ENCODE data around the gene CARS1.

Gene CARS1

DNA sequence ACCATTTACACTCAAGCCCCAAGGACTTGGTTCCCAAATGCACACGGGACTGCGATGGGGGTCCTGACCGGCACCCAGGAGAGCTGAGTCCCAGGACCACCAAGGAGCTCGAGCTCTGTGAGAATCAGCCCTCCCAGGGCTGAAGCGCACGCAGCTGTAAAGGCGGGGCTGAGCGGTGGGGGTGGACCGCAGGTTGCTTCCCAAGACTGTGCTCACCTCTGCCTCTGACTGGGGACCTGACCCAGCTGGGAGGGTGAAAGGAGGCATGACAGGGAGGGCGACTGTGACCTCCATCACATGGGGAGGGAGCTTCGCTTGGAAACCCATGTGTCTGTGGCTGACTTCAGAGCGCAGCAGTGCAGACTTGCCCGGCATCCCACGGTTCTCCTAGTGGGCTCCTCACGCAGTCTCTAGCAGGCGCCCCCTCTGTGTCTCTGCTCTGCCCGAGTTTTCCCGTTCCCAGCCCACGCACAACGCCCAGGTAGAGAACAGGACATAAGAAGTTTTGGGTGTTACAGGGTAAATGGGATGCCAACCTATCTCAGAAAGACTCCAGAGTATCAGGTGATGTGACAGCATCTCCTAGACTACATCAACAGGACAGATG, 49.7 kb downstream of the CARS1 start:
- no peak for DNase-seq

DNA sequence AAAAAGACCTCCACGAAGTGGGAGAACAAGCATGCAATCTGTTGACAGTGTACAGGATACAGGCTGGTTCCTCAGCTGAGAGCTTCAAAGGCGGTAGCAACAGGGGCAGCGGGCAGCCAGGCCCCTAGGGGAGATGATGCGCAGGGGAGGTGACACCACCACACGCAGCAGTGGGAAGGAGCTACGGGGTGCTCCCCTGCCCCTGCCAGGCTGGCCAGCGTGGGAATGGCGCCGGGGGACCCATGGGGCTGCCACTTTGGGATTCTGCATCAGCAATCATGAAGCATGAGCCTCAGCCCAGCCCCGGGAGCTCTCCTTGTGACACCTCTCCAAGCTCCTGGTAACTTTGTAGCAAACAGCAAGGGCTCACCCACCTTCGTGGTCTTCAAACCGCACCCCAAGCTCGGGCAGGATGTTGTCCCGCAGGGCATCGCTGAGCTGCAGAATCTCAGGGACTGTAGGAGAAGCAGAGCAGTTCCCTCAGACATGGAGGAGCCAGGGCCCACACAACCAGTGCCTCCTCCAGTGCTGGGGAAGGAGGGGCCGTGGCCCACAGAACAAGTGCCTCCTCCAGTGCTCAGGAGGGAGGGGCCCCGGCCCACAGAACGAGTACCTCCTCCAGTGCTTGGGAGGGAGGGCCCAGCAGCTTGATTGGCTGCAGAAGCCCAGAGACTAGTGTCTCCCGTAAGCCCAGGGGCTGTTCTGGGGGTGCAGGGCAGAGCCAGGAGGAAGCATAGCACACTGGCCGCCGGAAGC, 50.5 kb downstream of the CARS1 start:
- no peak for DNase-seq

DNA sequence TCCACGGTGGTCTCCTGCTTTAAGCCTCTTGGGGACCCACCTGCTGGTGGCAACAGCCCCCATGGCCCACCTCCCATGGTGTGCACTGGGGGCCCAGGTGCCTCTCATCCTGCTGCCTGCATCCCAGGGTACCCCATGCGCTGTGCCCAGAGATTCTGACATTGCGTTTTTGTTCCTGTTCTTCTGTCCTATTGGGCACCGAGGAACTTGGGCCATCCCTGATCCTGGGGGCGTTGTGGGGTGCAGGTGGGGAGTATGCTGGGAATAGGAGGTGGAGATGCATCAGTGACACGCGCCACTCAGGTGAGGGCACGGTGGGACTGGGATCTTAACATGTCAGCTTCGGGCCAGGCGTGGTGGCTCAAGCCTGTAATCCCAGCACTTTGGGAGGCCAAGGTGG, 52.7 kb downstream of the CARS1 start:
- no peak for DNase-seq

DNA sequence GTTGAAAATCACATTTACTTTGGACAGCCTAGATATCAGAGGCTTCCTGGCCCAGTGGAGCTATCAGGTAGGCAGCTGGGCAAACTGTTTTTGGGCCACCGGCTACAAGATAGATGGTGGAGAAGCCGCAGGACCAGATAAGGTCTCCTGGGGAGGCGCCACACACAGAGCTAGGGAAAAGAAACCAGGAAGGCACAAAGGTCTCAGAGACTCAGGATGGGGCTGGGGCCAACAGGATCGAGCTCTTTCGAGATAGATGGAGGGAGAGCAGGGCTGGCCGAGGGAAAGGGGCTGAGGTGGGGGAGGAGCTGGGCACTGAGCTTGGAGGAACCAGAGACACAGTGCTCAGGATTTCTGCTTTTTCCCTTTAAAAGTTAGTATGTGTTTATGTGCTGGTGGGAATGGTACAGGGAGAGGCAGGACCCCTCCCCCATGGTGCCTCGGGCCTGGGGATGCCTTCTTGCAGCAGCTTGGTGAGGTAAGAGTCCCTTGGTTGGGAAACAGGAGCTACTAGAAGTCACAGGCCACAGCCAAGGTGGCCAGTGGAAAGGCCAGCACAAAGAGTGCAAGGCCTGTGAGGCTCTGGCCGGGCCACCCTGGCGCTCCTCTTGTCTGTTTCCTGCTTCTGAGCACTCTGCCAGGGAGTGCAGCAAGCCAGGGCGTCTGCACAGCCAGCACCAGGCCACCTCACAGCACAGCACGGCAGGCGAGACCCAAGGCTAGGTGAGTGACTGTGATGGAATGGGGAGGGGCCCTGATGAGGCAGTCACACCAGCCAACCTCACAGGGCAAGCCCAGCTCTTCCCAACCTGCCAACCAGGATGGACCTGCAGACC, 53.6 kb downstream of the CARS1 start:
- DNase-seq, result no peak

DNA sequence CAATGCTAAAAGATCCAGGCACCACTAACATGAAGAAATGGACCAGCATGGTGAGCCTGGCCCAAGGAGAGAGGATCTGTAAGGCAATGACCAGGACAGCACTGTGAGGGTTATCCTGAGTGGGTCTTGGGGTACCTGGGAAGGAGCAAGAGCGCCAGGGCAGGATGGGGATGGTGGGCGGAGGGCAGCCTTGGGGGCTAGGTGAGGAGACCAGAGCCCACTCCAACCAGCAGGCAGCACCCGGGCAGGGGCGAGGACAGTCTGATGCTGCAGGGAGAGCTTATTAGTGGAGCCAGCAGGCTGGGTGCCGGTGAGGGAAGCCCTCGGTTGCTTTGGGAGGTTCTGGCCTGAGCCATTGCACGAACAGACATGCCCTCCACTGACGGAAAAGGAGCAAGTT, 54.4 kb downstream of the CARS1 start:
- DNase-seq, result no peak

DNA sequence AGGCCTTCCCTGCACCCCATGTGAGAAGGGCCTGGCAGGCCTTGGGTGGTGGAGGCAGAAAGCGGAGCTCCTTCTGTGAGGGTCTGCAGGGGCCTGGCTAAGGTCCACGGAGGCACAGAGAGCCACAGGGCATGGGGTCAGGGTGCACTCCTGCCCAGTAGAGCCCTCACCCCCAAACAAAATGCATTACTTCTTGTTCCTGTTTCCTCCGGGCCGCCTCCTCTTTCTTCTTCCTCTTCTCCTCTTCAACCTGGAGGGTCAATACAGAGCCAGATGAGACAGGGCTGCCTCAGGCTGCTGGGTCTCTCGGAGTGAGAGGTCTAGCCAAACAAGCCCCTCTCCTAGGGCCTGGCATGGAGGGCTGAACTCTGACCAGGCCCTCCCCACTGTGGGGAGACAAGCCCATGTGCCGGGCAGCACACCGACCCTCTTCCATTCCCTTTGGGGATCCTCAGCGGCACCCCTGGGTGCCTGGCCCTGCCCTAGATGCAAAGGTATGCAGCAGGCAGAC, 54.8 kb downstream of the CARS1 start:
- no peak for DNase-seq

DNA sequence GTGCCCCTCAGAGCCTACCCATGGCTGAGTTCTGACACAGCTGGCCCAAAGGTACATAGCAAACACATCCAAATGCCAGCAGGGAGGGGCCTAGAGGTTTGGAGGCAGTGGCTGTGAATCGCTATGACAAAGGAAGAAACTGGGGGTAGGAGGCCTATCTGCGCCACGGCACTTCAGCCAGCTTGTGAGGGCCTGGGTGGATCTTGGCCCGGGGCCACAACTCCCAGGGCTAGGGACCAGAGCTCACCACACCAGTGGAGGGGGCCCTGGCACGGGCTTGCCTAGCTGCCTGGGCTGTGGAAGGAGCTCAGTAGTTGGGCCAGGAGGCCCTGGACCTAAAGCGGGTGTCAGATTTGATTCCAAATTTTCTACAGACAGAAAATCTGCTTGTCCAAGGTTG, 55.7 kb downstream of the CARS1 start:
- no peak for DNase-seq

DNA sequence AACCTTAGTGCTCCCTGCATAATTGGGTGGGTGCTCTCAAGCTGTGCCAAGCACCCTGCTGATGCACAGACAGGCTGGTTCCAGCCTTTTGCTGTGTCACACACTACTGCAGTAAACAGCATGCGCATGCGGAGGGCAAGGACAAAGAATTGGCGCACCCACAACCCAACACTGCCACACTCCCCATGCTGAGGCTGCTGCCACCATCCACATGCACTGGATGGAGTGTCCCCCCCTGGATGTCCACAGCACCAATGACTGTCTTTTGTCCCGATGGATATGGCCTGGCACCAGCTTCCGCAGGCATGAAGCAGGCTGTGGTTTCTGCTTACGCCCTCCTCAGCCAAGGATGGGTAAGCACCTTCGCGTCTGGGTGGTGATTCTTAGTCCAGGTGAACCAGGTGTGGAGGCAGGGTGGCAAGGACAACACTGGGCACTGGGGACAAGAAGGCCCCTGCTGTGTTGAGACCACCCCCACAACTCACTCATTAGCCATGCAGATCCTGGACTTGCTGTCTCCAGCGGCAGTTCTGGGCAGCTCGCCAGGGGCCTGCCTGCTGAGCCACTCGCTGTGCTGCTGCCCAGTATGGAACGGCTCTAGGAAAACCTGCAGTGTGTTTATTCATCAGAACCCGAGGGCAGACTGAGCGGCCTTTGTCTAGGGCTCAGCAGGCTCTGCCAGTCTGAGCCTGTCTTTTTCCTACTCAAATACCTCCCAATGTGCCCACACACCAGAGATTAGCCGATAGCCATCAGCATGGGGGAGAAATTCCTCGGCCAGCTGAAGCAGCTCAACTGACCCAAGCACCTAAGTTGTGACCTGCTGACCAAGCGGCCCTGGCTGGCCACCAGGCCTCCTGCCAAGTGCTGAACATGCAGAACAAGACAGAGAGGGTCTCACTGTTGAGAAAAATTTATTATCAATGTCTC, 56.9 kb downstream of the CARS1 start:
- DNase-seq, result no peak

DNA sequence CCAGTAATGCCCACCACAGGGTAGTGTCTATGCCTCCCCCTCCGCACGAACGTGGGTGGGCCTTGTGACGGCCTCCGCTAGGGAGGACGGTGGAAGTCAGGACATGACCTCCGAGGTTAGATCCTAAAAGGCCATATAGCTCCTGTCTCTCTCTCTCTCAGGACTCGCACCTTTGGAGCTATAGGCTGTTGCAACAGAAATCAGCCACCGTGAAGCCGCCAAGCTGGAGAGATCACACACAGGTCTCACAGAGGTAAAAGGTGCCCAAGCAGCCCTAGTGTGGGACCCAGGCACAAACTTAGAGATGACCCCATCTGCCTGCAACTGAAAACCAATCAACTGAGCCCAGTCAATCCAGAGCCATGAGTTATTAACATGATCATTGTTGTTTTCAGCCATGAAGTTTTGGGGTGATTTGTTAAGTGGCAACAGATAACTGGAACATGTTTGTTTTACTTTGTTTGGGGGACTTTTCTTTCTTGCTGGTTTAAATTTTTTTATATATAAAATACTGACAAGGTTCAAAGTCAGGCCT, 57.7 kb downstream of the CARS1 start:
- no peak for DNase-seq

DNA sequence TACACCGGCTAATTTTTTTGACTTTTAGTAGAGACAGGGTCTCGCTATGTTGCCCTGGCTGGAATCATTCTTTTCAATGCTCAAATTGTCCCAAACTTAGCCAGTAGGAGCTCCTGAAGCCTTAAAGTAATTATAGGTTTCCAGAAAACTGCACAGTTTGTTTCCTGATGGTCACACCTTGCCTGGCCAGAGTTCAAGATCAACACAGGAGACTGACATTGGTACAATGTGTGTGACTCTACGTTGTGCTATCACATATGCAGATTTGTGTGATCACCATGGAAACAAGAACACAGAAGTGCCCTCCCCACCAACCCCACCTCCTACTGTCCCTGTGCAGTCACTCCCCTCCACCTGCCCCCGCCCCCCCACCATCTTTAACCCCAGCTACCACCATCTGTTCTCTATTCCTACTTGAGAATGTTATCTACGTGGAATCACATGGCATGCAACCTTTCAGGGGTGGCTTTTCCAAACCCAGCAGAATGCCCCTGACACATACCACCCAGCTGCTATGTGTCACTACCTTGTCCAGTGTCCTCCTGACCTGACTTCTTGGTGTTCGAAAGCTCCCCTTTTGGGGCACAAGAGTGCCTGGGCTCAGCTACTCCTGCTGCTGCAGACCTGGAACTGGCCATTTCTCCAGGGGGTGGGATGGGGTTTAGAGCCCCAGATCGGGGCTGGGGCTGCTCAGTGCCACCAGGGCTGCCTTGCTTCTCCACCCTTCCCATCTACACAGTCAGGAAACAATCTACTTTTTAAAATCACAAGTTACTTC, 59.0 kb downstream of the CARS1 start:
- no peak for DNase-seq

DNA sequence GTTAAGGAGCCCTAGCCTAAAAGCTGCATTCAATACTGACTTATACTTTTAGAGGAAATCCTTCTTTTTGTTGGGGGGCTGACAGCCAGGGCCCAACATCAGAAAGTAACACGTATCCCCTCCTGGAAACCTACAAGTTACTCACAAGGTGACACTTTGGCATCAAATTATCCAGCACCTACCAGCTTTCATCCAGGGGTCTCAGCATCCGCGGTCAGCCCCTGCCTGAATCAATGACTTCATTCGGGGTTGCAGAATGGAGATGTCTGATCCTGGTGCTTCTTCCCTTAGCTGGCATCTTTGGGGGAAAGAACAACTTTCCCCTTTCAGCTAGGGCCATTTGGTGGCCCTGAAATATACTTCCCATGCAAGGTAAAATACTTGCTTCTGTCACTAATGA, 59.8 kb downstream of the CARS1 start:
- DNase-seq, result no peak

DNA sequence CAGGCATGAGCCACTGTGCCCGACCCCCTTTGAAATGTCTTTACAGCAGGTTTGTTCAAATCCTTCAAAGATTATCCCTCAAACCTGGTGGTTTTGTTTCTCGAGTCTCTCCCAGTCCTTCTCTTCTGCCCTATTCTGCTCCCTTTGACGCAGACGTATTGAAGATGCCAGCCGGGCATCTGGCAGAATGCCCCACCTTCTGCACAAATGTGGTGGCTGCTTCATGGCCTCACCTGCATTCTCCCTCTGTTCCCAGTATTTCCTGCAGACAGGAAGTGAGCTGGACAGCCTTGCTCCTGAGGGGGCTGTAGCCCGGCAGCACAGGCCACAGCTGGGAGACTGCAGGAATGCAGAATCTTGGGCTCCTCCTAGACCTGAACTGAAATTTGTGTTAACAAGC, 60.2 kb downstream of the CARS1 start:
- DNase-seq, result no peak

DNA sequence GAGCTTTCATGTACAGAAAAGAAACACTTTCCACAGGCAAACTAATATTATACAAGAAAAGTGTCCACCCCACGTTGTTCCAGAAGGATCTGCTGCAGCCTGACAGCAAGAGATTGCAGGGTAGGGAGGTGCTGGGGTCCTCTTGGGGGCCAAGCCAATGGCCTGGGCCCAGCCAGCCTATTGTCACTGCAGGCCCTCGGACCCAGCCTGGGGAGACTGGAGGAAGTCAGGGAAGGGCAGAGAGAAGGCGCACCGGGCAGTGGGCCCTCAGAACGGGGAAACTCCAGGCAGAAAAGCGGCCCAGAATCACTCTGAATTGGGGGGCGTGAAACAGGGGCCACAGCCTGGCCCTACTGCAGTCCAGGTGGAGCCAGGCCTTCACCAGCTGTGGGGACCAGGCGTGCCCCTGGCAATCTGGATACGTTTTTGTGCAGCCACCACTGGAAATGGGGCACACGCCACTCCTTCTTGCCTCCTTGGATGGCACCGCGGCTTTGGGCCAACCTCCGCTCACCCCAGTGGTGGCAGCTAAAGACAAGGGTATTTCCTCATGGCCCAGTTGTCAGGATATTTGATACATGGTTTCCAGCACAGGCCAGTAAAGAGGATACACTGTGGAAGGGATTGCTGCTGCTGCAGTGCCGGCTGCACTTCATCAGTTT, 61.2 kb downstream of the CARS1 start:
- no peak for DNase-seq

DNA sequence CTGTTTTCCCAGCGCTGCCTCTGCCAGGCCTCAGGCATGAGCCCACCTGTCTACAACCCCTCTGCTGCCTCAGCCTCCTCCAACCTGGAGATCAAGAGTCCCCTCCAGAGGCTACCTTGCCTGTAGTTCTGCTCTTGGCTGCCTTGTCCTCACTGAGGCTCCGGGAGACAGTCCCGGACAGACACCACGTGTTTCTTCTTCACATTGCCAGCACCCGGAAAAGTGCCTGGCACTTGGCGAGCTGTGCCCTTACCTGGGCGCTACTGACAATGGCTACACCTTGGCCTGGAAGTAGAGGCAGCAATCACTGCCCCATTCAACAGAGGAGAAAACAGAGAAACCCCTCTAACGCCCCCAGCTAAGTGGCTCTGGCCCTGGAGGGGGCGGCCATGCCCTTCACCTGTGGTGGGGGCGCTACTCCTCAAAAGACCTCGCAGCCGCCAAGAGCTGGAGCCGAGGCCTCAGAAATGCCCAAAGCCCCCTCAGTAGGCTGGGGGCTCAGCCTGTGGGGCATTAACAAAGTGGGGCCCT, 62.1 kb downstream of the CARS1 start:
- no peak for DNase-seq

DNA sequence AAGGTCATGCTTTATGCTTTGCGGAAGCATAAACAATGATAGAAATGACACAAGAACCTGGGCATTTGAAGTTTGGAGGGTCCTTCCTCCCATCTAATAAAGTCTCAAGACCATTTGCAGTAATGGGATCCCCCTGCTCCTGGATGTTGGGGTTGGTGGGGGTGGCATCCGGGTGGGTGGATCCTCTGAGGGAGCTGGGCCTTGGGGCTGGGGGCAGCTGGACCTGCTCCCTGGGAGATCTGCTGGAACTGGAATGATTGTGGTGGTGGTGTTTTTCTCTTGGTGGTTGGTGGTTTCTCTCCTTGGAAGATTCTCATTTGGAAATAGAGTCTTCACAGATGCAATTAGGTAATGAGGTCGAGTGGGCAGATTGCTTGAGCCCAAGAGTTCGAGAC, 62.9 kb downstream of the CARS1 start:
- DNase-seq, result no peak

DNA sequence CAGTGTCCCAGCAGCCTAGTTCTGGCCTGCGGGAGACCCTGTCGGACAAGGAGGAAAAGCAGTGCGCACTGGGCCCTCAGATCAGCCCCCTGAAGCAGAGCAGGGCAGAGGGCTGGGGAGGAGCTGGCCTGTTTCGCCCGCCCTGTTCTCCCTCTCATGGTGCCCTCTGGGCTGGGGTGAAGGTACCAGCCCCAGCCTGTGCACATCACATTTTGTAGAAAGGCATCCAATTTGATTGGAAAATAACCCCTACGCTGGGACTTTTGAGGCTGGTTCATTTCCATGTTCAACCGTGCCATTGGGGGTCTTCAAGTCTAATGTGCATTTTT, 64.3 kb downstream of the CARS1 start:
- no peak for DNase-seq

DNA sequence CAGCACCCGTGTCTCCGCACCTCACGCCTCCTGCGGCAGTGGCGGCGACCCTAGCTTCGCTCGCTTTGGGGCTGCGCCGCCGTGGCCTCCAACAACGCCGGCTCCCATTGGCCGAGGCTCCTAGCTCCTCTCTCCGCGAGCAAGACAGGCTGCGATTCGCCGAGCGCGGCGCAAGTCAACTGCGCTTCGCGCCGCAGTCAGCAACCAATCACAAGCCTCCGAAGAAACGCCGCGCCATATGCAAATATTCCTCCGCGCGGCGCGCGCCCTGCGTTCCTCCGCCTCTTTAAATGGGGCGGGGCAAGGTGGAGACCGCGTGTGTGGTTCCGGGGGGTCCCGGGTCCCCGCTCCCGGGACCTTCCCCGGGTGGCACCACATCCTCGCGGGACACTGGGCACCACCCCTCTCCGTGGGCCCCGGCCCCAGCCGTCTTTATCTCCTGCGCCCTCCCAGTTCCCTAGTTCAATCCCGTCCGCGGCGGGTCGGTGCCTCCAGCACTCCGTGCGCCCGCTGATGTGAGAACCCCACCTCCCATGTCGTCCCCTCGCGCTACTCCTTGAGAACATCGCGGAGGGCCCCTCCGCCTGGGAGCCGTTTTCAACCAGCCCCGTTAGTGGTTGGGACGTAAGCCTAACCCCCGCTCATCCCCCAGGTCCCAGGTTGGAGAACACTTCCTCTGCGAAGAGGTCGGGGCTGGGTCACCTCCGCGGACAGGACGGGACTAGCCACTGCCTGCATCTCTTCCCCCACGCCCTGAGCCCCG, 64.8 kb downstream of the CARS1 start, which contains the start of gene NAP1L4:
Gene NAP1L4, minus strand, starts transcription at position 96 of the 763 bp plus-strand sequence. CDS start 13,109 bp downstream, outside the sequence.
- DNase-seq, result peak; percentile 95

DNA sequence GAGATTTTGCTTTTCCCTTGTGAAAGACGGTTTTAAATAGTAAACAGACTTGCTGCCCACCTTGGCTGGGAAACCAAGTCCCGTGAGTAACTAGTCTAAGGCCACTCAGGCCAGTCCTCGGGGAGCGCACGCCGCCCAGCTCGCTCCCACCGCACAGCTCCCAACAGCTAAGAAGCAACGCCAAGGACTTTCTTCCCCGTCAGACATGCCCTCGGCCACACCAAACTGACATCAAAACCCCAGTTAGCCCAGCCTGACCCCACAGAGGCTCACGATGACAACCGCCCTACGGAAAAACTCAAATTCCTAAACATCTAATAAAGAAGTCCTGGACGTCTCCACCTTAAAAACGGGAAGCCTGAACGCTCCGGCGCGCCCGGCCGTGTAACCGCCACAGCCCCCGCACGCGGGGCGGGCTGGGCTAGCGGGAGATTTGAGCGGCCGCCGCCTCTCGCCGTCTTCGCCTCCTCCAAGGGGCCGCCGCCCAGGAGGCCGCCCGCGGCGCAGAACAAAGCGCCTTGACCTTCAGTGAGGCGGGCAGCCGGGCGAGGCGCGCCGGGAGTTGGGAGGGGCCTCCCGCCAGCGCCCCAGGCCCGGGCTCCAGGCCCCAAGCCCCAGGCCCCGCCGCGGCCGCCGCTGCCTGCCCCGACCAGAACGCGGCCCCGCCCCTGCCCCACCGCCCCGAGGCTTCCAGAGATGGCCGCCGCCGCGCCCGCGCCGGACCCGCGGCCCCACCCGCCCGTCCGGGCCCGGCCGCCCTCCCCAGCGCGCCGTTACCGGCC, 65.6 kb downstream of the CARS1 start:
- DNase-seq, result peak; percentile 62
